Gastroesophageal sphincter (tissue), 3 donors: ENCODE data around the gene FRMD1.

Experiments used
- CTCF ChIP-seq, 4 experiments: fragments of 200-600 bp in 2 of 4; fragments of 450-650 bp in 2 of 4; sonication (generic) in 1 of 4; IDR thresholded peaks; one replicate each; pipeline ENCODE4 v1.5.1; 2017 to 2019; ENCODE audit warnings: antibody characterized with exemption in 4 of 4, mild to moderate bottlenecking in 2 of 4, moderate library complexity in 2 of 4
- EP300 ChIP-seq: sonication (generic); formaldehyde crosslinking; IDR thresholded peaks from one replicate; pipeline ENCODE4 v1.6.1; 2017; ENCODE audit warnings: antibody characterized with exemption, mild to moderate bottlenecking
- POLR2A ChIP-seq, 2 donors: fragments of 450-650 bp; IDR thresholded peaks; one replicate each; pipeline ENCODE4 v1.6.1; 2017; ENCODE audit warnings: antibody characterized with exemption in 2 of 2, mild to moderate bottlenecking in 2 of 2, moderate library complexity in 1 of 2
- POLR2AphosphoS5 ChIP-seq: sonication (generic); formaldehyde crosslinking; IDR thresholded peaks from one replicate; pipeline ENCODE4 v1.6.1; 2017; ENCODE audit warnings: antibody characterized with exemption

GRCh38 chr6:168037856-168038255 is 41.2 kb downstream of the FRMD1 start:
- TF ChIP-seq CTCF (IDR thresholded peaks at IDR 0.05), result no peak
- TF ChIP-seq POLR2AphosphoS5, result no peak
- TF ChIP-seq POLR2A (IDR thresholded peaks at IDR 0.05), result no peak
- no peak for TF ChIP-seq EP300
